ENCODE data around the gene HK2.
"Not testable (repeated sequence)": the region's sequence is repeated elsewhere in the genome, so short reads cannot be mapped to it uniquely, and the experiment has no call there.

The HK2 gene

DNA sequence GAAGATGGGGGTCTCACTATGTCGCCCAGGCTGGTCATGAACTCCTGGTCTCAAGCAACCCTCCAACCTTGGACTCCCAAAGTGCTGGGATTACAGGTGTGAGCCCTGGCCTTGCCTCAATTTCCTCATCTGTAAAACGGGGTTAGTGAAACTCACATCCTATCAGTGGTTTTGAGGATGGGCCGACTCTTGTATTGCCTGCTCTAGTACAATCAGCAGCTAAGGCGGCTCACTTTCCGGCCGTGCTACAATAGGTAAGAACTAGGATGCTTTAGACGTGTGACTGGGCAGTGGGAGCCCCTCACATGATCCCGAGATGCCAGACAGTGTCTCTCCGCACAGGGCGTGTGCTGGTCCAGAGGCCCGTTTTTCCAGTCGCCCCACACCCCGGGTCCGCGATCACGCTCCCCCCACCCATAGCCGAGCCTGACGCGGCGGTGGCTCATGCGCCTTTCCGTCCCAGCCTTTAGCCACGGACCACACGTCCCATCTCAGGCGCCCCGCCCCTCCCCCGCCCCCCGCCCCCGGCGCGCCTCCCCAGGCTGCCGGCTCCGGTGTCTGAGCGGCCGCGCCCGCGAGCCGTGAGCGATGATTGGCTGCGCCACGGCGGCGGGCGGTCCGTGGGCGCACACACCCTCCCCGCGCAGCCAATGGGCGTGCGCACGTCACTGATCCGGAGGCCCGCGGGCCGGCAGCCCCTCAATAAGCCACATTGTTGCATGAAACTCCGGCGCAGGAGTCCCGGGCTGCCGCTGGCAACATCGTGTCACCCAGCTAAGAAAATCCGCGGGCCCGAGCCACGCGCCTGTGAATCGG lies at the start of gene HK2:
Gene HK2, plus strand, starts transcription at position 710 of the 816 bp plus-strand sequence. CDS start 454 bp downstream, outside the sequence.
- DNase-seq = peak; percentile 79

DNA sequence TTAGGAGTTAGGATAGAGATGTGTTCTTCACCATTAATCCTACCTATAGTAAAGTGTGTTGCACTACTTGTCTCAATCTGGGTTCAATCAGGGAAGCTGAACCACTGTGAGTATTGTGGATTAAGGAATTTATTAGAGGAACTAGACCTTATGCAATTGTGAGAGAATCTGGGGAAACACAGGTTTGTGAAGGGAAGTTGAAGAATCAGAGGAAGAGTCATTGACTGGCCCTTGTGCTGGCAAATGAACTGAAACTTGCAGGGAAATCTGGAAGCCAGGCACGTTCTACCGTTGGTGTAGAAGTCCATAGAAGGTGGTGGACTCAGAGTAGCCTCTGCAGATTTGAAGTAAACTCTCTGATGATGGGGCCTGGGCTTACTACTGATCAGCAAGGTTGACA lies 44.7 kb upstream of the HK2 start:
- DNase-seq = no peak

DNA sequence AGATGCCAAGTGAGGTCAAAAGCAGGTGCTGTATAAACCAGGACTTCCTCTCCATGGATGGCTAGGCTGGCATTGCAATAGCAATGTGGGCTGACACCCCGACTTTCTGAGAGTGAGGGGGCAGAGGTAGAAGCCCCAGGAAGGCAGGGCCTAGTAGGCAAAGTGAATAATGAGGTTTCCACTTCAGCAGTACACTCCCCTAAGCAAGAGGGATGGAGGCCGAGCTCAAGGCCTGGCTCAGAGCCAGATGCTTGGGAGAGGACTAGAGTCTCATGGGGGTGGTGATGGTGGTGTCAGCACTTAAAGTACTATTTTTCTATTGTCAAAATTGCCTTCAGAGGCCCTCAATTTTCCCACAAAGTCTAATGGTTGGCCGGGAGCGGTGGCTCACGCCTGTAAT lies 41.6 kb upstream of the HK2 start:
- no peak for DNase-seq

DNA sequence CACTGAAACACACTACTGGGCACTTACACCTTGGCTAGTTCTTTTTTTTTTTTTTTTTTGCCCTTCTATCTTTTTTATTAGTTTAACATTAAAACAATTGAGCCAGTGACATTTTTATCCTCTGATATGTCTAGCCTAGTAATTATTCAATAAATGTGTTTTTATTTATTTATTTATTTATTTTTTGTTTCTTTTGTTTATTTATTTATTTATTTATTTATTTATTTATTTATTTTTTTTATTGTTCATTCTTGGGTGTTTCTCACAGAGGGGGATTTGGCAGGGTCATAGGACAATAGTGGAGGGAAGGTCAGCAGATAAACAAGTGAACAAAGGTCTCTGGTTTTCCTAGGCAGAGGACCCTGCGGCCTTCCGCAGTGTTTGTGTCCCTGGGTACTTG lies 39.0 kb upstream of the HK2 start:
- not testable (repeated sequence) for DNase-seq

DNA sequence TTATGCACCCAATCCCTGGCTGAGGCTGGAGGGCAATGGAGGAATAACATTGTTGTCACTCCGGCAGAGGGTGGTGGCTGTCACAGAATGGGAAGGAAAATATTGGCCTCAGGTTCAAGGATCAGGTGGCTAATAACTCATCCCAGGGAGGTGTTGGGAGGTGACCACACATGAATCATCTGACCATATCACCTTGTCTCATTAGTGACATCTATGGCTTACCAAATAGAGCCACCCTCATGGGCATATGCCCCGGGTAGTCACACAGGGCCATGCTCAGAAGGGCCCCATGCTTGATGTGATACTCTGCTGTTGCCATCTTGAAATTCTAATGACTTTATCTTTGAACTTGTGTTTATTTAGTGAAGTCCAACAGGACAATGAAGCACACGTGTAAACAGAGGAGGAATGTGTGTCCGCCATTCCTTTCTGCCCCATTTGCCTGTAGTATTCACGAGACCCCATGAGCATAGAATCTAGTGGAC lies 27.5 kb upstream of the HK2 start:
- no peak for DNase-seq

DNA sequence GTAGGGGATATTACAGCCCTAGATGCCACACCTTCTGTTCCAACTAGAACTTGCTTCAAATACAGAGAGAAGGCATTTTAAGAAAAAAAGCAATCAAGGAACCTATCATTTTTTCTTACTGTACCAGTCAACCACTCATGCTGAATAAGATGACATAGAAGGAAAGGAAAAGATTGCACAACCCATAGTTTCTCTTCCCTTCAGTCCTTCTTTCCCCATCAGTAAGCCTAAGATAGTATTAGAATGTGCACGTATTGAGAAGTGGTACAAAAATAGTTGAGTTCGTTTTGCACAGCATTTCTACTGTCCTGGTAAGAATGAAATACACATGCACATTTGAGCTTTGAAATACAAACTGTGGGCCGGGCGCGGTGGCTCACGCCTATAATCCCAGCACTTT lies 27.0 kb upstream of the HK2 start:
- DNase-seq = no peak

DNA sequence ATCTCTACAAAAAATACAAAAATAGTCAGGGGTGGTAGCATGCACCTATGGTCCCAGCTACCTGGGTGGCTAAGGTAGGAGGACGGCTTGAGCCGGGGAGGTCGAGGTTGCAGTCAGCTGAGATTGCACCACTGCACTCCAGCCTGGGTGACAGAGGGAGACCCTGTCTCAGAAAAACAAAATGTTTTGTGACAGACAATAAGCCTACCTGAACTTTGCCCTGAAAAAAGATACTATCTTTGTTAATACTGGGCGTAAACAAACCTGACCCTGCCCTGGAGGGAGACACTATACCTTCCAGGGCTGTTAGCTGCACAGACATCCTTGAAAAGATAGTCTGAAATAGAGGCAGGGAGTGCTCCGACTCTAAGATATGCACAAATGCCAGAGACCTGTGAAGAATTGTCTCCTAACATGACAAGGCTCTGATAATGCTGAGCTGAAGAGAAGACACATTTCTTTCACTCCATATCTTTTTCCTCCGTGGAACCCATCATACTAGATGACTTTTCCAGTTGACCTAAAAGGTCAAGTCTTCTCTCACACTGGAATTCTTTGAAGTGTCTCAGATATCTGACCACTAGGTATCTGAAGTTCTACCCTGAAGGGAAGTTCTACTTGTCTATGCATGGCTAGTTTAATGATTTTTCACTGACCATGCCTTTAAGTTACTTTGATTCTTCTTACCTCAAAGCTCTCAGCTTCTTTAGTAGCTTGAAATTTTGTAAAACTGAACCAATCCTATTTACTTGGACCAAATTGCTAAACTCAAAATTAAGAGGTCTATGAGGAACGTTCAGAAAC lies 20.9 kb upstream of the HK2 start:
- no peak for DNase-seq

DNA sequence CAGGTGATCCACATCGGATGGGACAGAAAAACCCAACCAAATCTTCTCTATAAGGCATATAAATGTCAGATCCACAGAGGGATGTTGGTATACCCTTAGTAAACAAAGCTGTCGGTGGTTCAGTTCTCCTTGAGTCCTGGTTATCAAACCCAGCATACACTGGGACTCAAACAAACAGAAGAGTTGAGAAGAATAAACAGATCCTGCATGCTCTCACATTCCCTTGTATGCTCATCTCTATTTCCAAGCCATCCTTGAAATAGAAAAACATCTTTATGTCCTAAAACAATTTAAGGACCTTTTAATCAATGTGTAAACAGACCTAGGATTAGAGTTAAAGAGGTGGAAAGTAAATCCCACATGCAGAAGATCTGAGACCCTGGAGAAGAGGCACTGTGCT lies 19.8 kb upstream of the HK2 start:
- DNase-seq = no peak

DNA sequence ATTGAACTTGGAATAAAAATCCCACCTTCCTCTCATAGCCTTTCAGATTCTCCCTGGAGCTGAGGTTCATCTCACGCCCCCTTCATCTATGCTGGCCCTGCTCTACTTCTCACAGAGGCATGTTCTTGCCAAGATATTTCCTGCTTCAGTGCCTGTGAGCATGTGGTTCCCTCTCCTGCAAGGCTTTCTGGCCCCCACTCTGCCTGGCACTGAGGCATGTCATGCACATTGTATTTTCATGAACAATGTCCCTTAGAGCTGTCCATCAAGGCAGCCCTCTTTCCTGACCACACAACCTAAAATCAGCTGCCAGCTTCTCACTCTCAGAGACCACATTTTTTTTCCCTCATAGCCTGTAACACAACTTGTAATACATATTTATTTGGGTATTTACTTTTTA lies 18.0 kb upstream of the HK2 start:
- no peak for DNase-seq

DNA sequence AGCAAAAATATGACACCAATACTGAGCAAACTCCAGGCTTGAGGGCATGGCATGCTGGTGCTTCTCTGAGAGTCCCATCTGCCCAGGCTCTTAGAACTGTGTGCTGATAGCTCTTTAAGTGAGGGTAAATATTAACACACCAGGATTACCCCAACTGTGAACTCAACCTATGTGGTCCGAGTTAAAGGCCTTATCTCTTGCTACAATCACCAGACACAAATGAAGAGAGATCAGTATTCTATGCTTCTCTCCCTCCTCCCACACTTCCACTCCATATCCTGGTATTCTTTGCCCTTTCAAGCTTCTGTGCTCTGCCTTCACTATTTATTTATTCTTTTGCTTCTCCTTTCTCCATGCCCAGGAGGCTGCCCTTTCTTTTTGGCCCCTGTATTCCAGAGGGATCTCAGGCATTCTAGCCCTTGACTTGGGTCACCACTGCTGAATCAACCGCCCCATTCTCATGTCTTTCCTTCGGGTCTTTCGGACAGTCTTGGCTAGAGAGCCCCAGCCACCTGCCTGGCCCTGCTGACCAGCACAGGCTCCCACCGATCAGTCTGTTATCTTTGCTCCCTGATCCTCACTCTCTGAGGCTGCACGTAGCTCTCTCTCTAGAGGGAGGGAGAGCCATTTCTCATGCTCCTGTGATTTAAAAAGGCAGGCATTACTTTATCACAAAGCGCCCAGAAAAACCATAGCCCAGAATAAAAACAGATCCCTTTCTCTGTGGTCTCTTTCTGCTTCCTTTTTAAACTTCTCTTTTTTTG lies 17.2 kb upstream of the HK2 start:
- DNase-seq = no peak

DNA sequence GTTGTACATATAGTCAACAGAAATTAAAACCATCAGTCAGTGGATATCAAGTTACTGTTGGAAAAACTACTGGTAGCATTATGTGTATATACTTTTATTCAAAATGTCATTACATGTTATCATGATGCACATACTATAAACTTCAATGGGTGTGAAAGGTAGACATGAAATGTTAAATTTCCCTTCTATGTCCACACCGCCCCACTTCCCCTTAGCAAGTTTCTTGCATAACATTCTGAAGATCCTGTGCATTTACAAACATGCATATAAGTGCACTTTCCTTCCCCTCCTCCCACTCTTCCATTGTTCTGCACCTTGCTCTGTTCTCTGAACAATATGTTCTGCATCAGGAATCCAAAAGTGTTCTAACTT lies 16.6 kb upstream of the HK2 start:
- no peak for DNase-seq

DNA sequence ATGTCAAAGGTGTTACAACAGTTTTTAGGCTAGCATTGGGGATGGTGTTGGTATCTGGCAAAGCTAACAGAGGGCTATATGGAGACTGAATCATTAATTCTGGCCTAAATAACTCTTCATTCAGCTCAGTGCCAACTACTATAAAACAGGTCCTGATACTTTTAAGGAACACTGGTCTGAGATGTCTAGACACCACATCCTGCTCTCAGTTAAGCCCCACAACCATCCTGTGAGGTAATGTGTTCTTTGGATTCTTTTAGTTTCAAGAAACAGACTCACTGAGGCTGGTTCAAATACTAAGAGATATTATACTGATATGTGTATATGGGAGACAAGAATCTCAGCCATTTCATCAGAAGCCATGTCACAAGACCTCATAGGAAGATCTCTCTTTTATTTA lies 14.2 kb upstream of the HK2 start:
- no peak for DNase-seq

DNA sequence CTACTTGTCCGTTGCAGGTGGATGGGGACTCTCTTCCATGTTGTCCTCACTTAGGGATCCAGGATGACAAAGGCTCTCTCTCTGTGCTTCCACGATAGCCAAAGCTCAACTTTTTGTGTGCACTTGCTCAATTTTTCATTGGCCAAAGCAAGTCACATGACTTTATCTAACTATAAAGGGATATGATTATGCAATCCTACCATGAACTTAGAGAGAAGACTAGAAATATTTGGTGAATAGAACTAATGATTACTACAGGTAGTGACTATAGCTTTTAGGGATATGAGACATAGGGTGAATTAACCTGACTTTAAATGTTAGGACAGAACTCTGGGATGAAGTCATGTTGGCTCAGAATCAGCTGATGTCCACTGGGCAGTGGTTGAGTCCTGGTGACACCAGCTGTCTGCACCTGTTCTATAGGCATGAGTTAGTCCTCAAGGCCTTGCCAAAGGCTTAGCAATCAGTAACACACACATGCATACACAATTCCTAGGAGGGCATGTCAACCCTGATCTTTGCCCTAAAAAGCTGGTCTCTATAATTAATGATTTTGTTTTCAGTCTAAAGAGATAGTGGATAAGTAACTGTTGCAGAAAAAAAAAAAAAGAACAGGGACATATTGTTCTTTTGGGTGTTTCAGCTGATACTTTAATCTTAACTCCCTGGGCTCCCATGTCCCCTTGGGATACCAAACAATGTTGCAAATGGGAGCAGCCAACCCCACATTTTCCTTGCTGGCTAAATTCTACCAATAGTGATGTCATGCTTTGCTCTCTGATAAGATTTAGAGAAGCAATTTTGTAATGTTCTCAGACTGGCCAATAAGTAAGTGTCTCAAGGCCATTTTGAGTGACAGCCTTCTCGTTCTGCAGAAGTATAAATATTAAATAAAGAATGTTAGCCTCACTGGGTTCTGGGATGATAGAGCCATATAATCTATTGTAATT lies 12.5 kb upstream of the HK2 start:
- no peak for DNase-seq

DNA sequence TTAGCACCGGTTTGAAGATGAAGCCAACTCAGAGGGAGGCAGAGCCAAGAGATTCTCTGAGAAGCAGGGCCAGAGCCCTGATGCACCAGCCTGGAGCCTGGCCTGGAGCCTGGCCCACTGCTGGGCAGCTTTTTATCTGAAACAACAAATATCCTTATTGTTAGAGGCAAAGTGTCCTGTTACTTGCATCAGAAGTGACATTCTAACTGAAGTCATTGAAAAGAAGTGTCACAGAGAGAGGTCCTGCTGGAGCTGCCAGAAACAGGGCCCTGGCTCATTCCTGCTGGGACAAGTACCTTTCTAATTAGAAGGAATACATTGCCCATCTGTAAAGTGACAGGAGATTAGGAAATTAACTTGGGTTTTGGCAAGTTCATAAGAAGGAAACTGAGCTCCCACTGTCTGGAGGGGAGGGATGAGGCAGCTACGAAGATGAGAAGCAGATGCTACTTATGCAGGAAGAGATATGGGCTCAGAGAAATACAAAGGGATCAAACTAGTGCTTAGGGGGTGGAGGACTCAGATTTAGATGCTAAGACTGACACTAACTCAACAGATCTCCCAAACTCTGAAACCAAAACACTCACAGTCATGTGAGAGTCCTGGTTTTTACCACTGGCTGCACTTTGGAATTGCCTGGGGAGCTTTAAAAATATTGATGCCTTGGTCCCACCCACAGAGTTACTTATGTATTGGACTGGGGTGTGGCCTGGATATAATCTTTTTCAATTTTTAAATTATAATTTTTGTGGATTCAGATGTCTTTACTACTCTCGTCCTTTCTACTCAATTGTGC lies 11.0 kb upstream of the HK2 start:
- no peak for DNase-seq

DNA sequence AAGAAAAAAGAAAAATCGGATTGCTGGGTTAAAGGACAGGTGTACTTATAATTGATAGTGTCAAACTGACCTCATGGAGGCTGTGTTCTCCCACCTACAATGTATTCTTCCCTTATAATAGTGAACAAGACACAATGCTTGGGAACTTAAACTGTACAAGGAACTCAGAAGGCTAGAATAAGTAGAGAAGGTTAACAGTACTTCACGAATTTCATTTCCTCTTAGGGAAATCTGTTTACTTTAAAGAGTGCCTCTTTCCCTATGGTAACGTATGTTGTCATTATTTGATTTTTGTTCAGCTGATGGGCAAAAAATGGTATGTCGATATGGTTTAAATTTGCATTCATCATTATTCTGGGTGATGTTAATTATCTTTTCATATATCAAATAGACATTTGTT lies 9.2 kb upstream of the HK2 start:
- no peak for DNase-seq

DNA sequence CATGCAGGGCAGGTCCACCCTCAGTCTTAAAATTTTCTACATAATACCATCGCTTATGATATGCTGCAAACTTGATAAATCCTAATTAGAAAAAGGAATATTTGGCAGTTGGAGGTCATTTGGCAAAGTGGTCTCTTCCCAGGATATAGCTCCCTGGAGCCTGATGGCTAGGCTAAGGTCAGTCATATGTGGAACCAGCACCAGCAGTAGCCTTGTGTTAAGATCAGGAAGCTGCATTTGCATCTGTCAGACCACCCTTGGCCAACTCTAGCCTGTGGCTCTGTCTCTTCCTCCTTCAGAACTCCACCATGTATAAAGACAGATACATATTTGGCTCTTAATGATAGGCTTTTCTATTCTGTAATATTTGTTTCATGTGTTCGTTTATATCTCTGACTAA lies 5.4 kb upstream of the HK2 start:
- DNase-seq = no peak

DNA sequence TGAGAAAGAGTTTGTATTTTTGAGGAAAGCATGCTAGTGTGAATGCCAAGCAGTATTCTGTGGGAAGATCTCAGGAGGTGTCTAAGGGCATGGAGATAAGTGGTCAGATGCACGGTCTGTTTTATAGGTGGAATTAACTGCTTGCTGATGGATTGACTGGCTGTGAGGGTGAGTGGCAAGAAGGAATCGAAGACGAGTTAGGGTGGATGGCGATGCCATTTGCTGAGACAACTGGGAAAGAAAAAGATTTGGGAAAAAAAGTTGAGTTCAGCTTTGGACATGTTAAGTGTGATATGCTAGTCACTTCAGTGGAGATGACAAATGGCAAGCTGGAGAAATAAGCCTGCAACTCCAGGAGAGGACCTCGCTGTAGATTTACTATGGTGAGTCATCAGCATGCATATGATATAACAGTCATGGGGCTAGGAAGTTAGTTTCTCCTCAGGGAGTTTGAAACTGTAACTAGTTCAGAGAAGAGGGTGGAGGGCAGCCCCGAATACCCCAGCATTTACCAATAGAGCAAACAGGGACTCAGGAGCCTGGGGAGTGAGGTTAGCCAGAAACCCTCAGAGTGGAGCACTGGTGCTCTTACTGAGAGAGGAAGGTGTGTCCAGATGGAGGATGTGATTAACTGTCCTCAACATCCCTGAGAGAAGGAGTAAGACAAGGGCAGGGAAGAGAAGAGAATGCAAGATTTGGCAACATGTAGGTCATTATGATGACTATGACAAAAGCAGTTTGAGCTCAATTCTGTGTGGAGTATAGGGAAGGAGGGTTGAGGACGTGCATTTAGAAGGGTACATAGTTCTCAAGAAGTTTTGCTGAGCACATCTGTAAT lies 2.0 kb upstream of the HK2 start:
- DNase-seq = no peak

DNA sequence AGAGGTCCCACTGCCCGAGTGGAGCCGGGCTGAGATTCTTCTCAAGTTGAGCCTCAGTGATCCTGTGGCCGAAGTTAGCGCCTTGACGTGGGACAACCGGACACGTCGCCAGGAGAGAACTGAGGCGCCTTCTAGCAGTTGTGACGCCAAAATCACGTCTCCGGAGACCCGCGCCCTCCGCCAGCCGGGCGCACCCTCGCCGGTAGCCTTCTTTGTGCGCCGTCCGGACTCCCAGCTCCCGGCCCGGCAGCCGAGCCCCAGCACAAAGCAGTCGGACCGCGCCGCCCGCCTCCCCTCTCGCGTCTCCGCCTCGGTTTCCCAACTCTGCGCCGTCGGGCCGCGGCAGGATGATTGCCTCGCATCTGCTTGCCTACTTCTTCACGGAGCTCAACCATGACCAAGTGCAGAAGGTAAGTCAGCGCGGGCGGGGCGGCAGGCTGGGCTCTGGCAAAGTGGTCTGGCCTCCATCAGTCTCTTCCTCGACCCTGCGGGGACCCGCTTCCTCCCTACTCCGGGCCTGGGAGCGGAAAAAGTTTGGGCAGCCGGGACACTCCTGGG lies 386 bp downstream of the HK2 start:
- DNase-seq = peak; percentile 60

DNA sequence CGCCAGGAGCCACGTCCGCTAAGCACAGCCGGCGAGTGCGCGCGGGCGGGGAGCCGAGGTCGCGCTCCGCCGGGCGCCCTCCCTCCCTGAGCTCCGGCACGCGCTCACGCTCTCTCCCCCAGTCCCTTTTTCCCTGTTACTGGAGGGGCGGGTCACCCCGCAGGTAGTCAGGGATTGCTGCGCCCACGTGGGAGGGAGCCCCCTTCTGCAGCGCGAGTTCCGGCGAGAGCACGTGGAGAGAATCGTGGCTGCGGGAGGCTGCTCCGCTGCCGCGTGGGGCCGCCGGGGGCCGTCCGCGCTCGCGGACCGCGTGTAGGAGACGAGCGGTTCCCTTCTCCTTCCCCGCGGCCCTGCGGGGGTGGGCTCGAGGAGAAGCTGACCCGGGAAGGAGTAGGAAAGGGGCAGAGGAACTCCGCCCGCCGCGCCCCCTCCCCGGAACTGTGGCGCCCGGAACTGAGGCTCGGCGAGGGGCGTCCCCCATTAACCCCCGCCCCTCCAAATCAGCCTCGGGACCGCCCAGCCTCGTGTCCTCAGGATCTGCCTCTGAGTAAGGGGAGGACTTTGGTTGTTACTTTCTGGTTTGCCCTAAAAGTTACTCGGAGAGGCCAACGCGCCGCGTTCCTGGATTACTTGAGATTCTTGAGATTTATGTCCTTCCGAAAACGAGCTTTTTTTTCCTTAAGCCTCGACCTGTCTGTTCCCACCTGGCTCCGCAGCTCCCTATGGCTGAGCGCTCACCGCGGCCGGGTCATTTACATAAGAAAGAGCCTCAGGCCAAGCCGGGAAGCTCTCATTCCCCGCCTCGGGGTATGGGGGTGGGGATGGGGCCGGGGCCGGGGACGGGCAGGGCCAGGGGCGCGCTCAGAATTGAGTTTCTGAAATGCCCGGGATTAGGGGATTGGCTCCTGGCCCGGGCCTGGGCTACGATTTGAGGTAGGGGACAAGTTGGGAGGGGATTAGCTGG lies 1.1 kb downstream of the HK2 start:
- peak; percentile 69 for DNase-seq

Data from activated CD4-positive, CD25-positive, alpha-beta regulatory T cell treated with anti-CD3 and anti-CD28 coated beads, Interleukin-2, amount 50 U/mL, for 72 hours (primary cell).